DOHH2 (cell line): ENCODE measurements around the gene COL27A1.

Source experiments
- CTCF ChIP-seq: fragments of 200-600 bp; sonication (generic); IDR thresholded peaks from one replicate; pipeline ENCODE4 v1.5.1; 2014; ENCODE audit warnings: antibody characterized with exemption, mild to moderate bottlenecking, low read depth, low read length; ENCODE audit not compliant: poor library complexity, severe bottlenecking
- EZH2phosphoT487 ChIP-seq: fragments of 200-600 bp; sonication (generic); IDR thresholded peaks from 2 replicates; pipeline ENCODE4 v1.6.1; 2017; ENCODE audit warnings: borderline replicate concordance, mild to moderate bottlenecking, antibody characterized with exemption, low read length, moderate library complexity, mixed read lengths

- TF ChIP-seq CTCF (no peak), EZH2phosphoT487 (no peak)
These were observed 13.1 kb downstream of the COL27A1 start for GRCh38 chr9:114168281-114169028.
